HEK293 (cell line): Measurements from ENCODE around the gene ALOX5AP.

Source experiments
- CTCF ChIA-PET: fragments of 350-600 bp; formaldehyde crosslinking; extraction: SDS; loops from one replicate; lab custom pipeline; 2021; ENCODE audit warnings: antibody characterized with exemption; lab: Yijun Ruan, JAX
- POLR2A ChIA-PET: fragments of 300-600 bp; formaldehyde crosslinking; extraction: SDS; loops from one replicate; lab custom pipeline; 2020; ENCODE audit warnings: antibody characterized with exemption, inconsistent platforms; lab: Yijun Ruan, JAX
- H3K27ac ChIP-seq: fragments of 200-500 bp; sonication (Bioruptor generic); 2 replicates; pipeline ENCODE4 v1.5.1; 2014; ENCODE audit warnings: low read depth, low read length, control low read depth, inconsistent platforms; ENCODE audit errors: extremely low read depth
- H3K36me3 ChIP-seq, 2 experiments: fragments of 200-500 bp in 1 of 2; sonication (Bioruptor generic) in 1 of 2; 1 replicate in 1 of 2; 2 replicates in 1 of 2; pipeline ENCODE4 v1.5.1; 2014 to 2017; ENCODE audit warnings: inconsistent platforms in 2 of 2, low read length in 2 of 2; ENCODE audit not compliant: control insufficient read depth in 2 of 2, insufficient read depth in 1 of 2
- H3K4me1 ChIP-seq: fragments of 200-500 bp; sonication (Bioruptor generic); 2 replicates; pipeline ENCODE4 v1.5.1; 2014; ENCODE audit warnings: mild to moderate bottlenecking, low read length, inconsistent platforms; ENCODE audit not compliant: control insufficient read depth, insufficient read depth
- H3K4me3 ChIP-seq: 2 replicates; pipeline ENCODE4 v1.5.1; 2011; ENCODE audit warnings: low read depth, mild to moderate bottlenecking, control low read depth, low read length, moderate library complexity
- H3K9me3 ChIP-seq: fragments of 200-500 bp; sonication (Bioruptor generic); 2 replicates; pipeline ENCODE4 v1.5.1; 2014; ENCODE audit warnings: low read depth, low read length, inconsistent platforms; ENCODE audit not compliant: control insufficient read depth, insufficient read depth
- ELK4 ChIP-seq: IDR thresholded peaks from 2 replicates; pipeline ENCODE4 v1.6.1; 2011; ENCODE audit warnings: mild to moderate bottlenecking, low read depth, low read length, borderline replicate concordance
- HIC1 ChIP-seq: fragments of 450-650 bp; formaldehyde crosslinking; IDR thresholded peaks from 2 replicates; pipeline ENCODE4 v1.5.1; 2016; ENCODE audit warnings: missing biosample characterization, missing genetic modification characterization
- KLF8 ChIP-seq: fragments of 450-650 bp; formaldehyde crosslinking; IDR thresholded peaks from 2 replicates; pipeline ENCODE4 v1.5.1; 2016; ENCODE audit warnings: missing biosample characterization, missing genetic modification characterization
- PRDM1 ChIP-seq: fragments of 450-650 bp; formaldehyde crosslinking; IDR thresholded peaks from 2 replicates; pipeline ENCODE4; 2016; ENCODE audit warnings: missing biosample characterization, missing genetic modification characterization
- ZBTB11 ChIP-seq: fragments of 450-650 bp; formaldehyde crosslinking; conservative IDR thresholded peaks from 2 replicates; pipeline ENCODE4 v1.5.1; 2016; ENCODE audit warnings: low read depth, missing biosample characterization, missing genetic modification characterization
- ZNF114 ChIP-seq: fragments of 450-650 bp; formaldehyde crosslinking; IDR thresholded peaks from 2 replicates; pipeline ENCODE4 v1.5.0; 2017; ENCODE audit warnings: missing biosample characterization, missing genetic modification characterization
- ZNF2 ChIP-seq: fragments of 450-650 bp; formaldehyde crosslinking; IDR thresholded peaks from 2 replicates; pipeline ENCODE4 v1.5.1; 2016; ENCODE audit warnings: missing biosample characterization, missing genetic modification characterization
- ZNF510 ChIP-seq: fragments of 450-650 bp; formaldehyde crosslinking; IDR thresholded peaks from 2 replicates; pipeline ENCODE4 v1.5.1; 2018; ENCODE audit warnings: mild to moderate bottlenecking, missing genetic modification characterization, missing biosample characterization; ENCODE audit not compliant: insufficient replicate concordance
- ZNF529 ChIP-seq: fragments of 450-650 bp; formaldehyde crosslinking; IDR thresholded peaks from 2 replicates; pipeline ENCODE4 v1.5.1; 2017; ENCODE audit warnings: missing genetic modification characterization, missing biosample characterization; ENCODE audit not compliant: insufficient replicate concordance
- ZNF623 ChIP-seq: fragments of 450-650 bp; formaldehyde crosslinking; IDR thresholded peaks from 2 replicates; pipeline ENCODE4 v1.5.1; 2016; ENCODE audit warnings: missing biosample characterization, missing genetic modification characterization
- ZNF645 ChIP-seq: fragments of 450-650 bp; formaldehyde crosslinking; IDR thresholded peaks from 2 replicates; pipeline ENCODE4; 2016; ENCODE audit warnings: missing biosample characterization, missing genetic modification characterization
- ZNF654 ChIP-seq: fragments of 450-650 bp; formaldehyde crosslinking; IDR thresholded peaks from 2 replicates; pipeline ENCODE4 v1.5.1; 2016; ENCODE audit warnings: low read depth, missing biosample characterization, missing genetic modification characterization
- ZNF776 ChIP-seq: fragments of 450-650 bp; formaldehyde crosslinking; IDR thresholded peaks from 2 replicates; pipeline ENCODE4 v1.5.0; 2017; ENCODE audit warnings: missing biosample characterization, missing genetic modification characterization, borderline replicate concordance
- ZSCAN18 ChIP-seq: fragments of 450-650 bp; formaldehyde crosslinking; IDR thresholded peaks from 2 replicates; pipeline ENCODE4 v1.5.1; 2016; ENCODE audit warnings: missing biosample characterization, missing genetic modification characterization

The ALOX5AP gene

GRCh38 chr13:30806784-30807183 is 71.4 kb downstream of the ALOX5AP start (continued):
- TF ChIP-seq ZNF645 (tag by site-specific recombination) (no peak), HIC1 (tag by site-specific recombination) (no peak), ZBTB11 (tag by site-specific recombination) (no peak), ZNF510 (tag by site-specific recombination) (no peak), ZNF654 (no peak), ZNF529 (tag by site-specific recombination) (no peak), ZSCAN18 (tag by site-specific recombination) (no peak), PRDM1 (tag by site-specific recombination) (no peak)

- Histone ChIP-seq H3K4me3 (no peak overlapping the region), H3K36me3 (no peaks in the 10 kb centered on the region), H3K4me1 (no peaks in the 10 kb centered on the region), H3K27ac (no peak overlapping the region), H3K9me3 (no peaks in the 10 kb centered on the region)
- ChIA-PET POLR2A (no interaction called here), CTCF (interaction anchor here (2.1 kb wide), 1 partner anchor 58 kb away, joined by 7 read pairs; no protein-coding TSS in a partner anchor)
- TF ChIP-seq ZNF623 (tag by site-specific recombination) (peak; percentile 89), ZNF2 (tag by site-specific recombination) (no peak), KLF8 (tag by site-specific recombination) (no peak)
Measured at GRCh38 chr13:30807392-30807791, 72.0 kb downstream of the ALOX5AP start.

- Histone ChIP-seq H3K36me3 (no peaks in the 10 kb centered on the region), H3K9me3 (no peaks in the 10 kb centered on the region), H3K27ac (no peak overlapping the region), H3K4me1 (no peaks in the 10 kb centered on the region), H3K4me3 (no peak overlapping the region)
- TF ChIP-seq ZNF114 (tag by site-specific recombination): no peak
- no peak for TF ChIP-seq ZNF776 (tag by site-specific recombination)
- TF ChIP-seq ZBTB11 (tag by site-specific recombination): no peak
- no peak for TF ChIP-seq ELK4
- CTCF ChIA-PET: interaction anchor here (0.6 to 2.1 kb wide), 3 partner anchors 57 to 235 kb away, joined by 3 to 7 read pairs (median 4); no protein-coding TSS in a partner anchor
- POLR2A ChIA-PET: no interaction called here
Measured at GRCh38 chr13:30808600-30808999, 73.3 kb downstream of the ALOX5AP start.
